Measurements from ENCODE around the gene RIT1. TPM values are rescaled to one million over a fixed set of nuclear protein-coding genes. Genes with fewer than 3 reads are reported as not detected.

Gene RIT1
- total and polyA plus RNA-seq, 2 of the 13 experiments (the other 11 are each of a cell fraction or from before 2014, with no cell fraction given), result 12.2 to 32.2 TPM

DNA sequence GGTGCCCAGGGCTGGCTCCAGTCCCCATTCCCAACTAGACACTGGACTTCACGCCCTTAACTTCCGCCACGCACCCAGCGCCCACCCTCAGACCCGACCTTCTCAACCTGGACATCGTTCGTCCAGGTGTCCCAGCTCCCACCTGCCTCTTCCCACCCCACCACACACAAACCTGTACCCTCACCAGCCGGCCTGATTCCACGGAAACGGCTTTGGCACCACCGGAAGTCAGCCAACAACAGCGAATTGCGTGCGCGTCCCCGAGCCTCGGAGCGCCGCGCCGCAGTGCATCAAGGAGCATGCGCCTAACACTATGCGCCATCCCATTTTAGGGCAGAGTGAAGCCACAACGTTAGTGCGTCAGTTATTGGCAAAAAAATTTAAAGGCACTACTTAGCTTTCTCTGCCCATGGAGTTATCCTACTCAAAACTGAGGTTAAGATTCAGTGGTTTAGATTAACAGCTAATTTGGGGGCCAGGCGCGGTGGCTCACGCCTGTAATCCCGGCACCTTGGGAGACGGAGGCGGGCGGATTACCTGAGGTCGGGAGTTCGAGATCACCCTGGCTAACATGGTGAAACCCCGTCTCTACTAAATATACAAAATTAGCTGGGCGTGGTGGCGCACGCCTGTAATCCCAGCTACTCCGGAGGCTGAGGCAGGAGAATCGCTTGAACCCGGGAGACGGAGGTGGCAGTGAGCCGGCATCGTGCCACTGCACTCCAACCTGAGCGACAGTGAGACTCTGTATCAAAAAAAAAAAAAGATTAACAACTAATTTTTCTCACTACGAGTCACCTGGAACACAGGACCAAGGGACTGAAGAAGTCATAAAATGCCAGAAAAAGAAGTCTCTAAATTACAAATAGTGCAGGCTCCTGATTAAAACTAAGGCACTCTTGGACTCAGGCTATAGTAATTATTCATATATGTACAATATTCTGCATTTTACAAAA, 53.9 kb downstream of the RIT1 start, which contains the start of gene GON4L (continued):
- TF ChIP-seq SALL1 (CRISPR knock-in tag; IDR thresholded peaks at IDR 0.05) (peak; percentile 90), XRCC5 (optimal IDR thresholded peaks at IDR 0.05; ENCODE audit: low read length) (peak; percentile 56), CSRNP2 (CRISPR knock-in tag; conservative IDR thresholded peaks at IDR 0.05; ENCODE audit: low read depth) (no peak), HDAC1 (CRISPR knock-in tag; IDR thresholded peaks at IDR 0.05) (peak; percentile 89), ZBTB26 (CRISPR knock-in tag; IDR thresholded peaks at IDR 0.05; ENCODE audit: borderline replicate concordance) (no peak), THAP7 (CRISPR knock-in tag; IDR thresholded peaks at IDR 0.05) (peak; percentile 65), ZNF251 (CRISPR knock-in tag; IDR thresholded peaks at IDR 0.05) (peak; percentile 61; the same call in 1 of the 2 replicates), ZBTB21 (CRISPR knock-in tag; IDR thresholded peaks at IDR 0.05) (no peak), SMYD3 (CRISPR knock-in tag; IDR thresholded peaks at IDR 0.05) (0 out of 2 replicates have a peak, but pooled peaks have one; percentile 36), ZNF484 (CRISPR knock-in tag; IDR thresholded peaks at IDR 0.05; ENCODE audit: borderline replicate concordance, low read depth) (no peak), RXRB (CRISPR knock-in tag; IDR thresholded peaks at IDR 0.05; ENCODE audit: borderline replicate concordance) (peak; percentile 31; the same call in 1 of the 2 replicates), TFE3 (CRISPR knock-in tag; IDR thresholded peaks at IDR 0.05) (0 out of 2 replicates have a peak, but pooled peaks have one; percentile 20), FOXK2 (IDR thresholded peaks at IDR 0.05) (peak; percentile 37; the same call in 1 of the 2 replicates), POGK (CRISPR knock-in tag; conservative IDR thresholded peaks at IDR 0.05) (0 out of 2 replicates have a peak, but pooled peaks have one; percentile 49), CHCHD3 (CRISPR knock-in tag; IDR thresholded peaks at IDR 0.05) (0 out of 2 replicates have a peak, but pooled peaks have one; percentile 49), CEBPG (CRISPR knock-in tag; IDR thresholded peaks at IDR 0.05) (peak; percentile 29; the same call in 1 of the 2 replicates), ETV5 (CRISPR knock-in tag; IDR thresholded peaks at IDR 0.05; ENCODE audit: borderline replicate concordance) (peak; percentile 91), HDAC2 (CRISPR knock-in tag; IDR thresholded peaks at IDR 0.05) (peak; percentile 43), ZNF747 (CRISPR knock-in tag; IDR thresholded peaks at IDR 0.05; ENCODE audit: borderline replicate concordance) (no peak), ZNF24 (IDR thresholded peaks at IDR 0.05) (no peak)
